ENCODE data around the gene SASH3.

The SASH3 gene

GRCh38 chrX:129842510-129843208 lies 62.9 kb downstream of the SASH3 start:
- TF ChIP-seq SPI1 (IDR thresholded peaks at IDR 0.05; ENCODE audit: low read depth, low read length) = no peak
- no peak for TF ChIP-seq TAF1 (IDR thresholded peaks at IDR 0.05; ENCODE audit: low read depth, low read length)
- no peak for TF ChIP-seq POLR2AphosphoS5 (IDR thresholded peaks at IDR 0.05; ENCODE audit: low read depth, low read length)
- no peak for TF ChIP-seq POU2F2 (IDR thresholded peaks at IDR 0.05; ENCODE audit: low read depth, low read length)
- no peak for TF ChIP-seq PAX5 (IDR thresholded peaks at IDR 0.05; ENCODE audit: insufficient read depth, low read length, severe bottlenecking)
- no peak for TF ChIP-seq POLR2A (IDR thresholded peaks at IDR 0.05; ENCODE audit: low read depth, low read length)
- DNase-seq (ENCODE audit: insufficient read length, low spot score) (no peak), FAIRE-seq (no peak)

GRCh38 chrX:129843209-129843458 lies 63.4 kb downstream of the SASH3 start:
- TF ChIP-seq SPI1 (IDR thresholded peaks at IDR 0.05; ENCODE audit: low read depth, low read length) (no peak), POLR2AphosphoS5 (IDR thresholded peaks at IDR 0.05; ENCODE audit: low read depth, low read length) (no peak), PAX5 (IDR thresholded peaks at IDR 0.05; ENCODE audit: insufficient read depth, low read length, severe bottlenecking) (no peak), POU2F2 (IDR thresholded peaks at IDR 0.05; ENCODE audit: low read depth, low read length) (no peak), POLR2A (IDR thresholded peaks at IDR 0.05; ENCODE audit: low read depth, low read length) (no peak), TAF1 (IDR thresholded peaks at IDR 0.05; ENCODE audit: low read depth, low read length) (no peak)
- FAIRE-seq (no peak), DNase-seq (ENCODE audit: insufficient read length, low spot score) (no peak)

GRCh38 chrX:129843459-129844306 lies 63.9 kb downstream of the SASH3 start, which contains the start of gene ZDHHC9:
Gene ZDHHC9, minus strand, starts transcription at chrX:129843886. Its CDS starts 1,941 bp downstream, at chrX:129841945.
- FAIRE-seq (peak; percentile 100), DNase-seq (ENCODE audit: insufficient read length, low spot score) (peak; percentile 76)
- no peak for TF ChIP-seq TAF1 (IDR thresholded peaks at IDR 0.05; ENCODE audit: low read depth, low read length)
- 0 out of 2 replicates have a peak, but pooled peaks have one; percentile 43 for TF ChIP-seq POLR2A (IDR thresholded peaks at IDR 0.05; ENCODE audit: low read depth, low read length)
